Esophagus squamous epithelium (tissue), 4 donors: ENCODE data around the gene RBKS.

Source experiments
- POLR2A ChIP-seq, 4 donors: fragments of 450-650 bp; IDR thresholded peaks; one replicate each; pipeline ENCODE4 v1.6.1; 2017; ENCODE audit warnings: antibody characterized with exemption in 4 of 4, mild to moderate bottlenecking in 4 of 4, moderate library complexity in 3 of 4
- TF ChIP-seq, protein P1 (sequence below), 6 experiments: fragments of 450-650 bp in 4 of 6; fragments of 200-600 bp in 2 of 6; sonication (generic) in 2 of 6; IDR thresholded peaks; one replicate each; pipeline ENCODE4 v1.5.1; 2016 to 2019; ENCODE audit warnings: antibody characterized with exemption in 6 of 6, mild to moderate bottlenecking in 4 of 6, moderate library complexity in 4 of 6

DNA sequence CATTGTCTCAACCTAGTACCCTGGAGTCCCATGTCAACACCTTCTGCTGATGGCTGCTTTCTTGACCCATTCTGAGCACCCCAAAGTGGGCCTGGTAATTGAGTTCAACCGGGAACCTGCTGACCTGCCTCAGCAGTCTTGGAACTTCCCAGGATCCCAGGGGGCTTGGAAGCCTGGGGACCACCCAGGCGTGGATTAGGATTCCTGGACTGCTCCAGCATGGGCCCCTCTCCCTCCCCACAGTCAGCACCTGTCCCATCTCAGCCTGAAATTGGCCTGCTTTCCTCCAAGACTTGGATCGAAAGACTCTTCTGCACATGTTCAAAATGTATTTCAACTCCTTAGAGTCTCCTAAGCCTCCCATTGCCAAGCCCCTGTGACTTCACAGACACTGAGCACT lies 134.1 kb downstream of the RBKS start:
- TF ChIP-seq, protein P1, sequence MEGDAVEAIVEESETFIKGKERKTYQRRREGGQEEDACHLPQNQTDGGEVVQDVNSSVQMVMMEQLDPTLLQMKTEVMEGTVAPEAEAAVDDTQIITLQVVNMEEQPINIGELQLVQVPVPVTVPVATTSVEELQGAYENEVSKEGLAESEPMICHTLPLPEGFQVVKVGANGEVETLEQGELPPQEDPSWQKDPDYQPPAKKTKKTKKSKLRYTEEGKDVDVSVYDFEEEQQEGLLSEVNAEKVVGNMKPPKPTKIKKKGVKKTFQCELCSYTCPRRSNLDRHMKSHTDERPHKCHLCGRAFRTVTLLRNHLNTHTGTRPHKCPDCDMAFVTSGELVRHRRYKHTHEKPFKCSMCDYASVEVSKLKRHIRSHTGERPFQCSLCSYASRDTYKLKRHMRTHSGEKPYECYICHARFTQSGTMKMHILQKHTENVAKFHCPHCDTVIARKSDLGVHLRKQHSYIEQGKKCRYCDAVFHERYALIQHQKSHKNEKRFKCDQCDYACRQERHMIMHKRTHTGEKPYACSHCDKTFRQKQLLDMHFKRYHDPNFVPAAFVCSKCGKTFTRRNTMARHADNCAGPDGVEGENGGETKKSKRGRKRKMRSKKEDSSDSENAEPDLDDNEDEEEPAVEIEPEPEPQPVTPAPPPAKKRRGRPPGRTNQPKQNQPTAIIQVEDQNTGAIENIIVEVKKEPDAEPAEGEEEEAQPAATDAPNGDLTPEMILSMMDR (IDR thresholded peaks at IDR 0.05), result no peak
- no peak for TF ChIP-seq POLR2A (IDR thresholded peaks at IDR 0.05)
